ENCODE results near the gene UHMK1.
"Not testable (repeated sequence)": the region's sequence is repeated elsewhere in the genome, so short reads cannot be mapped to it uniquely, and the experiment has no call there.

The UHMK1 gene

GRCh38 chr1:162497723-162498495, at the start of gene UHMK1:
Gene UHMK1, plus strand, starts transcription at chr1:162497818. Its CDS starts 183 bp downstream, at chr1:162498001.
- H3K4me1 ChIP-seq (ENCODE audit: insufficient read depth, low read length): no peaks in the 10 kb centered on the region; the same call in 1 of the 2 replicates
- peak within 1 kb of the TSS; percentile 96 for H3K9ac ChIP-seq (ENCODE audit: low read depth, low read length)
- no peaks in the 10 kb centered on the region for H3K9me3 ChIP-seq (ENCODE audit: control insufficient read depth, insufficient read depth, low read length)
- H3K36me3 ChIP-seq (ENCODE audit: insufficient read depth, low read length): peaks cover 5% of the 10 kb centered on the region

GRCh38 chr1:162454361-162454760, 43.3 kb upstream of the UHMK1 start:
- not testable (repeated sequence) for H3K9me3 ChIP-seq (ENCODE audit: control insufficient read depth, insufficient read depth, low read length); H3K36me3 ChIP-seq (ENCODE audit: insufficient read depth, low read length); H3K9ac ChIP-seq (ENCODE audit: low read depth, low read length); H3K4me1 ChIP-seq (ENCODE audit: insufficient read depth, low read length)

GRCh38 chr1:162456323-162456722, 41.3 kb upstream of the UHMK1 start:
- no peak overlapping the region for H3K9ac ChIP-seq (ENCODE audit: low read depth, low read length)
- no peaks in the 10 kb centered on the region for H3K4me1 ChIP-seq (ENCODE audit: insufficient read depth, low read length)
- H3K9me3 ChIP-seq (ENCODE audit: control insufficient read depth, insufficient read depth, low read length): no peaks in the 10 kb centered on the region
- no peaks in the 10 kb centered on the region for H3K36me3 ChIP-seq (ENCODE audit: insufficient read depth, low read length)

- H3K9ac ChIP-seq (ENCODE audit: low read depth, low read length): no peak overlapping the region
- no peaks in the 10 kb centered on the region for H3K36me3 ChIP-seq (ENCODE audit: insufficient read depth, low read length)
- H3K4me1 ChIP-seq (ENCODE audit: insufficient read depth, low read length): no peaks in the 10 kb centered on the region
- no peaks in the 10 kb centered on the region for H3K9me3 ChIP-seq (ENCODE audit: control insufficient read depth, insufficient read depth, low read length)
These were observed 39.4 kb upstream of the UHMK1 start for GRCh38 chr1:162458236-162458635.

GRCh38 chr1:162462425-162462824, 35.2 kb upstream of the UHMK1 start:
- H3K9me3 ChIP-seq (ENCODE audit: control insufficient read depth, insufficient read depth, low read length); H3K9ac ChIP-seq (ENCODE audit: low read depth, low read length); H3K36me3 ChIP-seq (ENCODE audit: insufficient read depth, low read length); H3K4me1 ChIP-seq (ENCODE audit: insufficient read depth, low read length): not testable (repeated sequence)

- no peaks in the 10 kb centered on the region for H3K36me3 ChIP-seq (ENCODE audit: insufficient read depth, low read length)
- H3K9me3 ChIP-seq (ENCODE audit: control insufficient read depth, insufficient read depth, low read length): peaks cover 4% of the 10 kb centered on the region; the same call in 1 of the 2 replicates
- no peaks in the 10 kb centered on the region for H3K4me1 ChIP-seq (ENCODE audit: insufficient read depth, low read length)
- H3K9ac ChIP-seq (ENCODE audit: low read depth, low read length): no peak overlapping the region
These were observed 34.6 kb upstream of the UHMK1 start for GRCh38 chr1:162463021-162463420.

- H3K9me3 ChIP-seq (ENCODE audit: control insufficient read depth, insufficient read depth, low read length): peaks cover 4% of the 10 kb centered on the region; the same call in 1 of the 2 replicates
- no peaks in the 10 kb centered on the region for H3K36me3 ChIP-seq (ENCODE audit: insufficient read depth, low read length)
- no peak overlapping the region for H3K9ac ChIP-seq (ENCODE audit: low read depth, low read length)
- H3K4me1 ChIP-seq (ENCODE audit: insufficient read depth, low read length): peaks cover 7% of the 10 kb centered on the region
These were observed 30.8 kb upstream of the UHMK1 start for GRCh38 chr1:162466797-162467196.

GRCh38 chr1:162470216-162470615, 27.4 kb upstream of the UHMK1 start:
- Histone ChIP-seq H3K4me1 (ENCODE audit: insufficient read depth, low read length) (peaks cover 7% of the 10 kb centered on the region), H3K9ac (ENCODE audit: low read depth, low read length) (no peak overlapping the region), H3K9me3 (ENCODE audit: control insufficient read depth, insufficient read depth, low read length) (no peaks in the 10 kb centered on the region; the same call in 1 of the 2 replicates), H3K36me3 (ENCODE audit: insufficient read depth, low read length) (no peaks in the 10 kb centered on the region)

GRCh38 chr1:162471290-162471853, 26.2 kb upstream of the UHMK1 start:
- Histone ChIP-seq H3K9me3 (ENCODE audit: control insufficient read depth, insufficient read depth, low read length) (no peaks in the 10 kb centered on the region; the same call in 1 of the 2 replicates), H3K4me1 (ENCODE audit: insufficient read depth, low read length) (peaks cover 7% of the 10 kb centered on the region), H3K36me3 (ENCODE audit: insufficient read depth, low read length) (no peaks in the 10 kb centered on the region), H3K9ac (ENCODE audit: low read depth, low read length) (no peak overlapping the region; the same call in 1 of the 2 replicates)

GRCh38 chr1:162475089-162475488, 22.5 kb upstream of the UHMK1 start:
- peaks cover 7% of the 10 kb centered on the region for H3K4me1 ChIP-seq (ENCODE audit: insufficient read depth, low read length)
- H3K36me3 ChIP-seq (ENCODE audit: insufficient read depth, low read length): no peaks in the 10 kb centered on the region
- no peaks in the 10 kb centered on the region for H3K9me3 ChIP-seq (ENCODE audit: control insufficient read depth, insufficient read depth, low read length)
- H3K9ac ChIP-seq (ENCODE audit: low read depth, low read length): no peak overlapping the region

GRCh38 chr1:162475539-162476185, 22.0 kb upstream of the UHMK1 start:
- H3K36me3 ChIP-seq (ENCODE audit: insufficient read depth, low read length): no peaks in the 10 kb centered on the region
- peaks cover 7% of the 10 kb centered on the region for H3K4me1 ChIP-seq (ENCODE audit: insufficient read depth, low read length)

GRCh38 chr1:162476620-162477019, 21.0 kb upstream of the UHMK1 start:
- no peaks in the 10 kb centered on the region for H3K4me1 ChIP-seq (ENCODE audit: insufficient read depth, low read length)
- H3K36me3 ChIP-seq (ENCODE audit: insufficient read depth, low read length): no peaks in the 10 kb centered on the region
- no peak overlapping the region for H3K9ac ChIP-seq (ENCODE audit: low read depth, low read length)
- H3K9me3 ChIP-seq (ENCODE audit: control insufficient read depth, insufficient read depth, low read length): no peaks in the 10 kb centered on the region

More at GRCh38 chr1:162475539-162476185, 22.0 kb upstream of the UHMK1 start:
- H3K9me3 ChIP-seq (ENCODE audit: control insufficient read depth, insufficient read depth, low read length): no peaks in the 10 kb centered on the region
- H3K9ac ChIP-seq (ENCODE audit: low read depth, low read length): no peak overlapping the region

GRCh38 chr1:162485236-162485635, 12.4 kb upstream of the UHMK1 start:
- H3K36me3 ChIP-seq (ENCODE audit: insufficient read depth, low read length): no peaks in the 10 kb centered on the region
- H3K9ac ChIP-seq (ENCODE audit: low read depth, low read length): no peak overlapping the region
- H3K9me3 ChIP-seq (ENCODE audit: control insufficient read depth, insufficient read depth, low read length): no peaks in the 10 kb centered on the region
- H3K4me1 ChIP-seq (ENCODE audit: insufficient read depth, low read length): no peaks in the 10 kb centered on the region

GRCh38 chr1:162487241-162487640, 10.4 kb upstream of the UHMK1 start:
- Histone ChIP-seq H3K36me3 (ENCODE audit: insufficient read depth, low read length) (no peaks in the 10 kb centered on the region), H3K4me1 (ENCODE audit: insufficient read depth, low read length) (no peaks in the 10 kb centered on the region), H3K9me3 (ENCODE audit: control insufficient read depth, insufficient read depth, low read length) (no peaks in the 10 kb centered on the region), H3K9ac (ENCODE audit: low read depth, low read length) (no peak overlapping the region)

- Histone ChIP-seq H3K4me1 (ENCODE audit: insufficient read depth, low read length) (no peaks in the 10 kb centered on the region), H3K9me3 (ENCODE audit: control insufficient read depth, insufficient read depth, low read length) (no peaks in the 10 kb centered on the region), H3K36me3 (ENCODE audit: insufficient read depth, low read length) (no peaks in the 10 kb centered on the region), H3K9ac (ENCODE audit: low read depth, low read length) (no peak overlapping the region)
These were observed 9.4 kb upstream of the UHMK1 start for GRCh38 chr1:162488219-162488618.

All from ES-I3 (cell line).